WTC11 (cell line): Measurements from ENCODE around the gene RAPGEF1. TPM values are rescaled to one million over a fixed set of nuclear protein-coding genes. Genes with fewer than 3 reads are reported as not detected.
A peak's percentile ranks its signal among the peaks of the same experiment; 100 is the strongest.

Experiments
- ATAC-seq: fragments of 200-7000 bp; cut with Tn5 transposase; 2 replicates; pipeline ENCODE4 v1.10.0; 2021; ENCODE audit warnings: mild to moderate bottlenecking, moderate library complexity
- CTCF ChIA-PET: fragments of 300-600 bp; sonication (Branson Sonifier 250); formaldehyde crosslinking; loops from one replicate; lab custom pipeline; 2021; ENCODE audit warnings: antibody characterized with exemption; lab: Charles Lee
- POLR2A ChIA-PET: fragments of 350-600 bp; sonication (Branson Sonifier 250); formaldehyde crosslinking; loops from one replicate; lab custom pipeline; 2021; ENCODE audit warnings: antibody characterized with exemption; lab: Charles Lee
- DNase-seq: peaks from one replicate; pipeline ENCODE4 v3.0.0; 2021; ENCODE audit warnings: low spot score
- H3K27ac Mint-ChIP-seq: 2 replicates; pipeline ENCODE4 v1.8.0; 2021; ENCODE audit warnings: mixed read lengths
- H3K27me3 Mint-ChIP-seq: 2 replicates; pipeline ENCODE4 v1.8.0; 2021; ENCODE audit warnings: low read depth, mild to moderate bottlenecking, moderate library complexity, mixed read lengths
- H3K36me3 Mint-ChIP-seq: 2 replicates; pipeline ENCODE4 v1.8.0; 2021; ENCODE audit warnings: mixed read lengths
- H3K4me1 Mint-ChIP-seq: 2 replicates; pipeline ENCODE4 v1.8.0; 2022; ENCODE audit warnings: mixed read lengths
- H3K4me3 Mint-ChIP-seq: 2 replicates; pipeline ENCODE4 v1.8.0; 2021; ENCODE audit warnings: mild to moderate bottlenecking, moderate library complexity, mixed read lengths
- H3K9me3 Mint-ChIP-seq: 2 replicates; pipeline ENCODE4 v1.8.0; 2021; ENCODE audit warnings: mixed read lengths
- ATF1 ChIP-seq: sonication (generic); formaldehyde crosslinking; IDR thresholded peaks from 2 replicates; pipeline ENCODE4 v1.8.1; 2023; ENCODE audit warnings: mild to moderate bottlenecking, moderate library complexity, missing genetic modification reagents
- ETV6 ChIP-seq: sonication (generic); formaldehyde crosslinking; IDR thresholded peaks from 2 replicates; pipeline ENCODE4 v1.8.1; 2022; ENCODE audit warnings: mild to moderate bottlenecking, missing genetic modification reagents
- FOXP1 ChIP-seq: sonication (generic); formaldehyde crosslinking; IDR thresholded peaks from 2 replicates; pipeline ENCODE4 v1.8.0; 2022; ENCODE audit warnings: missing genetic modification reagents, mild to moderate bottlenecking, moderate library complexity, borderline replicate concordance
- GTF2I ChIP-seq: fragments of 250-450 bp; sonication (Bioruptor Pico); conservative IDR thresholded peaks from 2 replicates; pipeline ENCODE4 v1.4.0; 2021; ENCODE audit warnings: mild to moderate bottlenecking
- JUN ChIP-seq: sonication (generic); formaldehyde crosslinking; IDR thresholded peaks from 2 replicates; pipeline ENCODE4 v1.8.0; 2023; ENCODE audit warnings: mild to moderate bottlenecking, missing genetic modification reagents
- NR2C2 ChIP-seq: sonication (generic); formaldehyde crosslinking; IDR thresholded peaks from 2 replicates; pipeline ENCODE4 v1.8.0; 2022; ENCODE audit warnings: mild to moderate bottlenecking, missing genetic modification reagents
- OVOL2 ChIP-seq: fragments of 250-450 bp; sonication (Bioruptor Pico); IDR thresholded peaks from 2 replicates; pipeline ENCODE4 v1.9.0; 2021; ENCODE audit warnings: mild to moderate bottlenecking, borderline replicate concordance
- SOX15 ChIP-seq: fragments of 250-450 bp; sonication (Bioruptor Pico); IDR thresholded peaks from 2 replicates; pipeline ENCODE4 v1.9.0; 2021; ENCODE audit warnings: mild to moderate bottlenecking
- ZNF219 ChIP-seq: sonication (generic); formaldehyde crosslinking; IDR thresholded peaks from 2 replicates; pipeline ENCODE4 v1.8.0; 2023; ENCODE audit warnings: missing genetic modification reagents, mild to moderate bottlenecking, borderline replicate concordance
- ZNF671 ChIP-seq: fragments of 250-450 bp; sonication (Bioruptor Pico); IDR thresholded peaks from 2 replicates; pipeline ENCODE4 v1.8.0; 2021; ENCODE audit warnings: mild to moderate bottlenecking
- total RNA-seq: library from RNA; stranded (reverse); gene quantifications from 3 replicates; pipeline ENCODE4 v1.2.3, GENCODE V29; 2021
- TF ChIP-seq, protein P1 (sequence below): sonication (generic); formaldehyde crosslinking; IDR thresholded peaks from 2 replicates; pipeline ENCODE4 v1.8.0; 2022; ENCODE audit warnings: mild to moderate bottlenecking, missing genetic modification reagents
- TF ChIP-seq, protein P2 (sequence below): sonication (generic); formaldehyde crosslinking; IDR thresholded peaks from 2 replicates; pipeline ENCODE4 v1.8.0; 2023; ENCODE audit warnings: missing genetic modification reagents, mild to moderate bottlenecking, borderline replicate concordance
- TF ChIP-seq, protein P3 (sequence below): sonication (generic); formaldehyde crosslinking; IDR thresholded peaks from 2 replicates; pipeline ENCODE4 v1.8.1; 2023; ENCODE audit warnings: mild to moderate bottlenecking, missing genetic modification reagents, moderate library complexity

The RAPGEF1 gene
- total RNA-seq, 1 experiment from 2014 or later, result 66.2 TPM

DNA sequence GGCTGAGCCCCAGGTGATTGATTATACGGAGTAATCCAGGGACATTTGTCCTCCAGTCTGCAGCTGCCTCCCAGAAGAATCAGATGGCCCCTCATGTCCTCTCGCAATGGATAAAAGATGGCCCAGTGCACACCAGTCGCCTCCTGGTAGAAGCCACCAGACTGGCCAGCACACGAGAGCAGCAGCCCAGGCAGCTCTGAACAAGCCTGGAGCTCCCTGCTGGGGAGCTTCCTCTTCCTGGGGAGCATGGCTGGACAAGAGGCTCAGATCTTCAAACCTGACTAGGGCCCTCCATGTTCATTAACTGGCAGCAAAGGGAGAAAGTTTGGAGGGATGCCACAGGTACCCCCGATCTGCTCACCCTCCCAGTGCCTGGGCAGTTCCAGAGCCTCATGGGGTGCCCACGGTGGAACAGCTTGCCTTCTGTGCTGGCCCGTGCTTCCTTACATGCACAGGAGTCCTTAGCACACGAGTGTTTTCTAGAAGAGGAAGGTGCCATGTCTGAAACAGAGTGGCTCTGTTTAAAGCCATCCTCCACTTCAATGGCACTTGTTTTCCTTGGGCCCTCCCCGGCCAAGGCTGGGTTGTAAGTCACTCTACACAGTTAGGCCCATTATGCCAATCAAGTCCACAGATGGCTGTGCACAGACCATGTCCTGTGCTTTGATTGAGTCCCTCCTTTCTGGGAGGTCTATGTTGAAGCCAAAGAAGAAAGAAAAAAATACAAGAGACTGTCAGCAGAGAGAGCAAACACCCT is 118.9 kb downstream of the RAPGEF1 start:
- ATAC-seq, result no peak
- H3K36me3 Mint-ChIP-seq, result peaks cover 42% of the 10 kb centered on the region
- ChIA-PET CTCF (no interaction called here), POLR2A (interaction anchor here (0.6 kb wide), 1 partner anchor 745 kb away, joined by 5 read pairs; no protein-coding TSS in a partner anchor)
- H3K27ac Mint-ChIP-seq, result peak overlapping the region; percentile 69
- no peaks in the 10 kb centered on the region for H3K9me3 Mint-ChIP-seq
- no peak overlapping the region for H3K4me3 Mint-ChIP-seq
- peaks cover 13% of the 10 kb centered on the region for H3K4me1 Mint-ChIP-seq
- no peak for DNase-seq
- H3K27me3 Mint-ChIP-seq, result no peaks in the 10 kb centered on the region
- no peak for TF ChIP-seq ATF1
- TF ChIP-seq, protein P1, sequence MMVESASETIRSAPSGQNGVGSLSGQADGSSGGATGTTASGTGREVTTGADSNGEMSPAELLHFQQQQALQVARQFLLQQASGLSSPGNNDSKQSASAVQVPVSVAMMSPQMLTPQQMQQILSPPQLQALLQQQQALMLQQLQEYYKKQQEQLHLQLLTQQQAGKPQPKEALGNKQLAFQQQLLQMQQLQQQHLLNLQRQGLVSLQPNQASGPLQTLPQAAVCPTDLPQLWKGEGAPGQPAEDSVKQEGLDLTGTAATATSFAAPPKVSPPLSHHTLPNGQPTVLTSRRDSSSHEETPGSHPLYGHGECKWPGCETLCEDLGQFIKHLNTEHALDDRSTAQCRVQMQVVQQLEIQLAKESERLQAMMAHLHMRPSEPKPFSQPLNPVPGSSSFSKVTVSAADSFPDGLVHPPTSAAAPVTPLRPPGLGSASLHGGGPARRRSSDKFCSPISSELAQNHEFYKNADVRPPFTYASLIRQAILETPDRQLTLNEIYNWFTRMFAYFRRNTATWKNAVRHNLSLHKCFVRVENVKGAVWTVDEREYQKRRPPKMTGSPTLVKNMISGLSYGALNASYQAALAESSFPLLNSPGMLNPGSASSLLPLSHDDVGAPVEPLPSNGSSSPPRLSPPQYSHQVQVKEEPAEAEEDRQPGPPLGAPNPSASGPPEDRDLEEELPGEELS, result no peak
- TF ChIP-seq, protein P2, sequence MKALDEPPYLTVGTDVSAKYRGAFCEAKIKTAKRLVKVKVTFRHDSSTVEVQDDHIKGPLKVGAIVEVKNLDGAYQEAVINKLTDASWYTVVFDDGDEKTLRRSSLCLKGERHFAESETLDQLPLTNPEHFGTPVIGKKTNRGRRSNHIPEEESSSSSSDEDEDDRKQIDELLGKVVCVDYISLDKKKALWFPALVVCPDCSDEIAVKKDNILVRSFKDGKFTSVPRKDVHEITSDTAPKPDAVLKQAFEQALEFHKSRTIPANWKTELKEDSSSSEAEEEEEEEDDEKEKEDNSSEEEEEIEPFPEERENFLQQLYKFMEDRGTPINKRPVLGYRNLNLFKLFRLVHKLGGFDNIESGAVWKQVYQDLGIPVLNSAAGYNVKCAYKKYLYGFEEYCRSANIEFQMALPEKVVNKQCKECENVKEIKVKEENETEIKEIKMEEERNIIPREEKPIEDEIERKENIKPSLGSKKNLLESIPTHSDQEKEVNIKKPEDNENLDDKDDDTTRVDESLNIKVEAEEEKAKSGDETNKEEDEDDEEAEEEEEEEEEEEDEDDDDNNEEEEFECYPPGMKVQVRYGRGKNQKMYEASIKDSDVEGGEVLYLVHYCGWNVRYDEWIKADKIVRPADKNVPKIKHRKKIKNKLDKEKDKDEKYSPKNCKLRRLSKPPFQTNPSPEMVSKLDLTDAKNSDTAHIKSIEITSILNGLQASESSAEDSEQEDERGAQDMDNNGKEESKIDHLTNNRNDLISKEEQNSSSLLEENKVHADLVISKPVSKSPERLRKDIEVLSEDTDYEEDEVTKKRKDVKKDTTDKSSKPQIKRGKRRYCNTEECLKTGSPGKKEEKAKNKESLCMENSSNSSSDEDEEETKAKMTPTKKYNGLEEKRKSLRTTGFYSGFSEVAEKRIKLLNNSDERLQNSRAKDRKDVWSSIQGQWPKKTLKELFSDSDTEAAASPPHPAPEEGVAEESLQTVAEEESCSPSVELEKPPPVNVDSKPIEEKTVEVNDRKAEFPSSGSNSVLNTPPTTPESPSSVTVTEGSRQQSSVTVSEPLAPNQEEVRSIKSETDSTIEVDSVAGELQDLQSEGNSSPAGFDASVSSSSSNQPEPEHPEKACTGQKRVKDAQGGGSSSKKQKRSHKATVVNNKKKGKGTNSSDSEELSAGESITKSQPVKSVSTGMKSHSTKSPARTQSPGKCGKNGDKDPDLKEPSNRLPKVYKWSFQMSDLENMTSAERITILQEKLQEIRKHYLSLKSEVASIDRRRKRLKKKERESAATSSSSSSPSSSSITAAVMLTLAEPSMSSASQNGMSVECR (CRISPR knock-in tag), result 0 out of 2 replicates have a peak, but pooled peaks have one; percentile 39
- no peak for TF ChIP-seq JUN (CRISPR knock-in tag)
- TF ChIP-seq, all 79 proteins: peak for 1

DNA sequence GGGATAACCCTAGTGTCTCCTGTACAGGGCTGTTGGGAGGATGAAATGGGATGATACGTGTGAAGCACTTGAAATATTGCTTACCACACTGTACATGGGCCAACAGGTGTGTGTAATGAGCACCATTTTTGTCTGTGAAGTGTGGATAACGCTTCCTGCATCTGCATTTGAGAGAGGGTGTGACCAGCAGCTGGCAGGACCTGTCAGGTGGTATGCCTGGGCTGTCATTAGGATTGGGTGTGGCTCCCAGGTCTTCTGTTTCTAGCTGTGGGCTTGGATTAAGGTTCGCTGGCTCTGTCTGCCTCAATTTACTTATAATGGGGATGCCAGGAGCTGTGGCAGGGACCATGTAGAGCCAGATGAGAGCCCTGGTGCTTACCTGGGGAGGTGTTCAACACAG is 120.2 kb downstream of the RAPGEF1 start:
- no peaks in the 10 kb centered on the region for H3K9me3 Mint-ChIP-seq
- no peak for TF ChIP-seq FOXP1 (CRISPR knock-in tag)
- no peak for TF ChIP-seq ZNF219 (CRISPR knock-in tag)
- TF ChIP-seq ETV6, result no peak
- TF ChIP-seq GTF2I (CRISPR knock-in tag), result no peak
- TF ChIP-seq, protein P3, sequence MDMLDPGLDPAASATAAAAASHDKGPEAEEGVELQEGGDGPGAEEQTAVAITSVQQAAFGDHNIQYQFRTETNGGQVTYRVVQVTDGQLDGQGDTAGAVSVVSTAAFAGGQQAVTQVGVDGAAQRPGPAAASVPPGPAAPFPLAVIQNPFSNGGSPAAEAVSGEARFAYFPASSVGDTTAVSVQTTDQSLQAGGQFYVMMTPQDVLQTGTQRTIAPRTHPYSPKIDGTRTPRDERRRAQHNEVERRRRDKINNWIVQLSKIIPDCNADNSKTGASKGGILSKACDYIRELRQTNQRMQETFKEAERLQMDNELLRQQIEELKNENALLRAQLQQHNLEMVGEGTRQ (CRISPR knock-in tag), result no peak
- TF ChIP-seq, protein P2 (CRISPR knock-in tag), result no peak
- TF ChIP-seq NR2C2 (CRISPR knock-in tag), result no peak
- no peak for TF ChIP-seq OVOL2 (CRISPR knock-in tag)
- TF ChIP-seq SOX15 (CRISPR knock-in tag), result no peak
- no peak for TF ChIP-seq ZNF671 (CRISPR knock-in tag)
- CTCF ChIA-PET, result no interaction called here
- ATAC-seq (no peak), DNase-seq (no peak)
- POLR2A ChIA-PET, result no interaction called here
- peaks cover 36% of the 10 kb centered on the region for H3K36me3 Mint-ChIP-seq
- peaks cover 13% of the 10 kb centered on the region for H3K4me1 Mint-ChIP-seq
- H3K27ac Mint-ChIP-seq, result no peak overlapping the region
- no peaks in the 10 kb centered on the region for H3K27me3 Mint-ChIP-seq
- H3K4me3 Mint-ChIP-seq, result no peak overlapping the region
